ENCODE results near the gene ATF7.

Gene ATF7

DNA sequence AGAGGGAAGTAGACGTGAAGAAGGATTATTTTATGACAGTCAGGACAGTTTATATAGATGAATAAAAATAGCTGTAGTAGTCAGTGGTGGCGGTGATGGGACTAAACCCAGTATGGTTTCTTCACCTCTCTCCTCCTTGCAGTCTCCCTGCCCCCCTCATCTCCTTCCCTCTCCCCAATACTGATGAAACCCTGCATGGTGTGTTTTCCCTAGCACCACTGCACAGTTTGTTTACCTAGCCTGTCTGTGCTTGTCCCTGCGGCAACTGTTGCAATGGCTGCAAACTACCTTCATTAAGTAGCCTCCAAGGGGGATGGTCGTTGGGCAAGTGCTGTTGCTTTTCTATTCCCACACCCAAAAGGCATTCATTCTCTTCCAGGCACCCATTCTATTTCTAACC lies 159.5 kb downstream of the ATF7 start:
- in situ Hi-C loops (cut with MboI; ENCODE audit: low sequenced_read_pairs) = loop anchor here (10.0 kb wide), 1 partner anchor 442 kb away; no protein-coding TSS in a partner anchor

DNA sequence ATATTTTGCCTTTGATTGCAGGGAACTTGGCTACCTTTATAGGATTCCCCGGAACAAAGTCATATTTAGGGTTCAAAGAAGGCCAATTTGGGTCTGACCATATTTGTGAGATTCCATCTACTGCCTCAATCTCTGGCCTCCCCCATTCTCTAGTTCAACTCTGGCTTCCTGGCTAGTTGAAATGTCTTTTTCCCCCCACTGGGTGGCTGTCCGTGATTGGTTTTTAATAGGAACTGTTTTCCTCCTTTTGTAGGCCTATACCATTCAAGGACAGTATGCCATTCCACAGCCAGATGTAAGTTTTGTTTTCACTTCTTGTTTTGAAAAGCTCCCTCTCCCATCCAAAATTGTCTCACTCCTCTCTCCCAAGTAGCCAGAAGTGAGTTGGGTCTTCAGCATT lies 160.5 kb downstream of the ATF7 start:
- in situ Hi-C loops (cut with MboI; ENCODE audit: low sequenced_read_pairs) = loop anchor here (10.0 kb wide), 1 partner anchor 441 kb away; no protein-coding TSS in a partner anchor

DNA sequence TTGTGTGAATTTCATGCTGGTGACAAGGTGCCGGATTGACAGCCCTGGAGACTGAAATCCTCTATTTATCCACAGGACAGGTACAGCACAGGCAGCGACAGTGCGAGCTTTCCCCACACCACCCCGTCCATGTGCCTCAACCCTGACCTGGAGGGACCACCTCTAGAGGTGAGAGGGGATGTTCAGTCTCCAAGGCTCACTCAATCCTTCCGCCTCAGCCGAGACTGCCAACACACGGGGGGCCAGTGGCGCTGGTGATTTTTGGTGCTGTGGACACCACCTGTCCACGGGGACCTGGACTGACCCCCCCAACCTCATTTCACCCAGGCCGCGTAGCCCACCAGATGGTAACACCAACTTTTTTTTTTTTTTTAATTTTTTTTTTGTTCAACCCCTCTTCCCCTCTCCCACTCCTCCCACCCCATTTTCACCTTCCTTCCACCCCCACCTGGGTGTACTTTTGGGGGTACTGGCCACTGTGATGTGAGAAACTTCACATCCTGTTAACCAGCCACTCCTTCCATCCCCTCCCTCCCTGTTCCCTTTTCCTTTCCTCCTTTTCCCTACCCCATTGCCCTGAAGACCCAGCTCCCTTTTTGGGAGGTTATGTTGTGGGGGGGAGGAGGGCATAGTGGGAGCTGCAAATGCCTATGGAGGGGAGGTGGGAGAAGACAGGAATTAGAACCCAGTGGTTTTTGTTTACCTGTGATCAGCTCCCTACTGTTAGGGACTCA lies 161.3 kb downstream of the ATF7 start:
- in situ Hi-C loops (cut with MboI; ENCODE audit: low sequenced_read_pairs) = loop anchor here (10.0 kb wide), 1 partner anchor 440 kb away; no protein-coding TSS in a partner anchor

DNA sequence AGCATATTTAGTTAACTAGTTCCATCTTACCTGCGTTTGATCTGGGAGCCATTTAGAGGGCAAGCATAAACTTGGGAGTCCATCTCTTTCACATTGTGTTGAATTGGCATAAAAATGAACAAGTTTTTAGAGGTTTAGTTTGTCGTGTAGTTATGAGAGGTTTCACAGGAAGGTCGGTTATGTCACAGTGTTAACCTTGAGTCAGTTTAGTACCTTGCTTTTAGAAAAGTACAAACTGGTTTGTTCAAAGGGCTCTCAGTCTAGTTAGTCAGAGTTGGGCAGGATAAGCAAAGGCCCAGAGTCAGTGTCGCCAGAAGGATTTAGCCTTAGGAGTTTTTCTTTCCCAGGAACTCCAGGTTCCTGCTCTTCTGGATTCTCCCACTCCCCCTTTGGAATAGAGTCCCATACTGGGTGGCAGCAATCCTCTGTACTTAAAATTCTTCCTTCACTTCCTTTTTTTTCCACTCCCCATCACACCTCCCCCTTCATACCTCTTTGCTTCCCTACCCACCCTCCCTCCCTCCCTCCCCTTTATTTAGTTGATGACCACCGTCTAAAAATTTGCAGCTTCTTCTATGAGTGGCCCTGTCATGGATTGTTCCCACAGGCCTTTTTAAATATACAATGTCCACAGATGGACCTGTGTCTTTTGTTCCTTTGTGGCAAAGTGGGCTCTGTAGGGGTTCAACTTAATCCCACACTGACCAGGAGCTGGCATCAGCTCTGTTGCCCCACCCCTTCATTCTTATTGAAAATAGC lies 162.2 kb downstream of the ATF7 start:
- in situ Hi-C loops (cut with MboI; ENCODE audit: low sequenced_read_pairs) = loop anchor here (10.0 kb wide), 1 partner anchor 439 kb away; no protein-coding TSS in a partner anchor

DNA sequence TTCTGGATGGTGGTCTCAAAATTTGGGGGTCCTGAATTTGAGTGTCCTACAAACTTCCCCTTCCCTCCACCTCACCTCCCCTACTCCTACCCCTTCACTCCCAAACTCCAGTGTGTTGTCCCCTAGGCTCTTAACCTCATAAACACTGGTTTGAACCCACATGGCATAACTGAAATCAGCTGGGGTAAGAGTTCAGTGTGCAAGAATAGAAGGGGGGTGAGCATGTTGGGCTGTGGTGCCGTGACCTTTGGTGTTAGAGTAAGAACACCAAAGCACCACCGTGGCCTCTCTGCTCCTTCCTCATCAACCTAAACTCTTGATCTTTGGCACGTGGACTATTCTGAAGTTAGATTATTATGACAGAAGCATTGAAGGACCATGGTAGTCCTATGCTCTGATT lies 163.2 kb downstream of the ATF7 start:
- in situ Hi-C loops (cut with MboI; ENCODE audit: low sequenced_read_pairs) = loop anchor here (10.0 kb wide), 1 partner anchor 438 kb away; no protein-coding TSS in a partner anchor

DNA sequence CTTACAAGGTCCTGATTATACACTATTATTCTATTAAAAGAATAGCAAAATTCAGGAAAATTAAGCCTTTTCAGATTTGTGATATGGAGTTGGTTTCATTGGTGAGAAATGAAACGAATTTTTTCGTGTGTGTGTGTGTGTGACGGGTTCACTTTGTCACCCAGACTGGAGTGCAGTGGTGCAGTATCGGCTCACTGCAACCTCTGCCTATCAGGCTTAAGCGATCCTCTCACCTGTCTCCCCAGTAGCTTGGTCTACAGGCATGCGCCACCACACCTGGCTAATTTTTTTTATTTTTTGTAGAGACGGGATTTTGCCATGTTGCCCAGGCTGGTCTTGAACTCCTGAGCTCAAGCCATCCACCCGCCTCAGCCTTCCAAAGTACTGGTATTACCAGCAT lies 164.6 kb downstream of the ATF7 start:
- in situ Hi-C loops (cut with MboI; ENCODE audit: low sequenced_read_pairs) = loop anchor here (10.0 kb wide), 1 partner anchor 437 kb away; no protein-coding TSS in a partner anchor

DNA sequence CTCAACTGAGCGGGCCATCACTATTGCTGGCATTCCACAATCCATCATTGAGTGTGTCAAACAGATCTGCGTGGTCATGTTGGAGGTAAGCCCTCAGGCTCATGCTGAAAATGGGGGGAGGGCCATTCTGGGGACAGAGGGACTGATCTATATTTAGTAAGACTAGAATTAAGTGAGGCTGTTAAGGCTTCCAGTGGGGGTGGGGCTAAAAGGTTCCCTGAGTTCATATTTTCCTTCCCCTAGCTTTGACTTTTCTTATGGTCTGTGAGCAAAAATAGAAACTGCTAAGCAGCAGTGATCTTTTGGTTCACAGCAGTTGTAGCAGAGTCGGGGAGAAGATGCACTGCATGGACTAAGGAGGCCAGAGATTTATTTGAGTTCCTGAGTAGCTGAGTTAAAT lies 165.1 kb downstream of the ATF7 start:
- in situ Hi-C loops (cut with MboI; ENCODE audit: low sequenced_read_pairs) = loop anchor here (10.0 kb wide), 1 partner anchor 436 kb away; no protein-coding TSS in a partner anchor

DNA sequence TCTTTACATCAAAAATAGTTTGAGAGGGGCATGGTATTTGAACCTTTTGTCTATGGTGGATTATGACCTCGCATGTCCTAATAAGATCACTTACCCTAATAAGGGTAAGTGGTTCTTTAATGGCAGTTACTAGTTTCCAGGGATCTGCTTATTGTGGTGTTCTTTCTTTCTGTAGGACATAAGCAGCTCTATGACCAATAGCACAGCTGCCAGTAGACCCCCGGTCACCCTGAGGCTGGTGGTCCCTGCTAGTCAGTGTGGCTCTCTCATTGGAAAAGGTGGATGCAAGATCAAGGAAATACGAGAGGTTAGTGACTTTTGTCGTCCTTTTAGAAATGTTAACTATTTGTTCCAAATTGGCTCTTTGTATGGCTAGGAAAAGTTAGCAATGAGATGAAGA lies 167.1 kb downstream of the ATF7 start:
- in situ Hi-C loops (cut with MboI; ENCODE audit: low sequenced_read_pairs) = no loop called here

Measured in HL-60/S4 (cell line).